Thyroid gland (tissue), 4 donors: ENCODE measurements around the gene CLIC1.

Experiments
- POLR2A ChIP-seq, 2 donors: fragments of 450-650 bp; IDR thresholded peaks; one replicate each; pipeline ENCODE4 v1.6.1; 2017; ENCODE audit warnings: antibody characterized with exemption in 2 of 2, mild to moderate bottlenecking in 2 of 2, moderate library complexity in 1 of 2
- TF ChIP-seq, protein P1 (sequence below), 6 experiments: fragments of 200-600 bp in 3 of 6; fragments of 450-650 bp in 3 of 6; sonication (generic) in 3 of 6; IDR thresholded peaks; one replicate each; pipeline ENCODE4 v1.5.1; 2016 to 2019; ENCODE audit warnings: antibody characterized with exemption in 6 of 6, mild to moderate bottlenecking in 2 of 6, inconsistent platforms in 1 of 6, moderate library complexity in 1 of 6

DNA sequence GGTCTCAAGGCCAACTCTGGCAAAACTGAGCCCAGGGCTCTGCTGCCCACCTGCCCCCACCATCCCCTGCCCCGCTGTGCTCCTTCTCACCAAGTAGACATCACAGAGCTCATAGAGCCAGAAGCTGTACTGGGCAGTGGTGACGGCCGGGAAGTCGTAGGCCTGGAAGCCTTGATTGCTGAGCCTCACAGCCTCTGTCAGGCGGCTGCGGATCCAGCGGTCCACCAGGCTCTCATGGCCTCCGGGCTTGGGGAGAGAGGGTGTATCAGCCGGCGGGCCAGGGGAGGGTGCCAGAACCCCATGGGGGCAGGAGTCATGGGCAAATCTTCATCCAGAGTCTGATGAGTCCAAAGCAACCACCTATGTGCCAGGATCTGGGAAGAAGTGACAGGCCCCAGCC is 43.6 kb upstream of the CLIC1 start:
- TF ChIP-seq, protein P1, sequence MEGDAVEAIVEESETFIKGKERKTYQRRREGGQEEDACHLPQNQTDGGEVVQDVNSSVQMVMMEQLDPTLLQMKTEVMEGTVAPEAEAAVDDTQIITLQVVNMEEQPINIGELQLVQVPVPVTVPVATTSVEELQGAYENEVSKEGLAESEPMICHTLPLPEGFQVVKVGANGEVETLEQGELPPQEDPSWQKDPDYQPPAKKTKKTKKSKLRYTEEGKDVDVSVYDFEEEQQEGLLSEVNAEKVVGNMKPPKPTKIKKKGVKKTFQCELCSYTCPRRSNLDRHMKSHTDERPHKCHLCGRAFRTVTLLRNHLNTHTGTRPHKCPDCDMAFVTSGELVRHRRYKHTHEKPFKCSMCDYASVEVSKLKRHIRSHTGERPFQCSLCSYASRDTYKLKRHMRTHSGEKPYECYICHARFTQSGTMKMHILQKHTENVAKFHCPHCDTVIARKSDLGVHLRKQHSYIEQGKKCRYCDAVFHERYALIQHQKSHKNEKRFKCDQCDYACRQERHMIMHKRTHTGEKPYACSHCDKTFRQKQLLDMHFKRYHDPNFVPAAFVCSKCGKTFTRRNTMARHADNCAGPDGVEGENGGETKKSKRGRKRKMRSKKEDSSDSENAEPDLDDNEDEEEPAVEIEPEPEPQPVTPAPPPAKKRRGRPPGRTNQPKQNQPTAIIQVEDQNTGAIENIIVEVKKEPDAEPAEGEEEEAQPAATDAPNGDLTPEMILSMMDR (IDR thresholded peaks at IDR 0.05) = no peak
- no peak for TF ChIP-seq POLR2A (IDR thresholded peaks at IDR 0.05)
